Measurements from ENCODE around the gene CLCNKA.

DNA sequence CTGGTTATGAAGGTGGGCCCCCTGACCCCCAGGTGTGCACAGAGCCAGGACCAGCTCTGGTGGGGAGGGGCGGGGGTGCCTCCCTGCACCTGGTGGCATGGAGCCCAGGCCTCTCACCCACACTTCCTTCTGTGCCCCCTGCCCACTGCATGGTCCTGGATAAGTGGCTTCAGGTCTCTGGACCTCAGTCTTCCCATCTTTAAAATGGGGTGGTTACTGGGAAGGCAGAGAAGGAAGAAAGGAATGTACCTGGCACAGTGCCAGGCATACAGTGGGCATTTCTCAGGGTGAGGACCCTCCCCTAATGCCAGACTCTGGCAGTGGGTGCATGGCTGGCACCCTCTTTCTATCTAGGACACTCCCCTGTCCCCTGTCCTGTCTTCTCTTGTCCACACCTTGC lies 7.5 kb downstream of the CLCNKA start:
- TF ChIP-seq, protein P1, sequence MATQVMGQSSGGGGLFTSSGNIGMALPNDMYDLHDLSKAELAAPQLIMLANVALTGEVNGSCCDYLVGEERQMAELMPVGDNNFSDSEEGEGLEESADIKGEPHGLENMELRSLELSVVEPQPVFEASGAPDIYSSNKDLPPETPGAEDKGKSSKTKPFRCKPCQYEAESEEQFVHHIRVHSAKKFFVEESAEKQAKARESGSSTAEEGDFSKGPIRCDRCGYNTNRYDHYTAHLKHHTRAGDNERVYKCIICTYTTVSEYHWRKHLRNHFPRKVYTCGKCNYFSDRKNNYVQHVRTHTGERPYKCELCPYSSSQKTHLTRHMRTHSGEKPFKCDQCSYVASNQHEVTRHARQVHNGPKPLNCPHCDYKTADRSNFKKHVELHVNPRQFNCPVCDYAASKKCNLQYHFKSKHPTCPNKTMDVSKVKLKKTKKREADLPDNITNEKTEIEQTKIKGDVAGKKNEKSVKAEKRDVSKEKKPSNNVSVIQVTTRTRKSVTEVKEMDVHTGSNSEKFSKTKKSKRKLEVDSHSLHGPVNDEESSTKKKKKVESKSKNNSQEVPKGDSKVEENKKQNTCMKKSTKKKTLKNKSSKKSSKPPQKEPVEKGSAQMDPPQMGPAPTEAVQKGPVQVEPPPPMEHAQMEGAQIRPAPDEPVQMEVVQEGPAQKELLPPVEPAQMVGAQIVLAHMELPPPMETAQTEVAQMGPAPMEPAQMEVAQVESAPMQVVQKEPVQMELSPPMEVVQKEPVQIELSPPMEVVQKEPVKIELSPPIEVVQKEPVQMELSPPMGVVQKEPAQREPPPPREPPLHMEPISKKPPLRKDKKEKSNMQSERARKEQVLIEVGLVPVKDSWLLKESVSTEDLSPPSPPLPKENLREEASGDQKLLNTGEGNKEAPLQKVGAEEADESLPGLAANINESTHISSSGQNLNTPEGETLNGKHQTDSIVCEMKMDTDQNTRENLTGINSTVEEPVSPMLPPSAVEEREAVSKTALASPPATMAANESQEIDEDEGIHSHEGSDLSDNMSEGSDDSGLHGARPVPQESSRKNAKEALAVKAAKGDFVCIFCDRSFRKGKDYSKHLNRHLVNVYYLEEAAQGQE (IDR thresholded peaks at IDR 0.05; ENCODE audit: insufficient read depth in 1 of 2, low read depth in 2 of 2, low read length in 2 of 2): no peak
- TF ChIP-seq SIN3A (IDR thresholded peaks at IDR 0.05; ENCODE audit: borderline replicate concordance, insufficient read depth, low read length): no peak
- no peak for TF ChIP-seq POLR2AphosphoS5 (IDR thresholded peaks at IDR 0.05; ENCODE audit: low read depth, low read length)
- TF ChIP-seq TAF1 (IDR thresholded peaks at IDR 0.05; ENCODE audit: borderline replicate concordance, insufficient read depth, low read length): no peak
- no peak for TF ChIP-seq FOXP2 (optimal IDR thresholded peaks at IDR 0.05; ENCODE audit: borderline replicate concordance, extremely low read depth, extremely low read length, insufficient read depth)
